Activated CD4-positive, alpha-beta memory T cell treated with anti-CD3 and anti-CD28 coated beads, Interleukin-2, amount 10 ng/mL, durations not matched to agents 7 days and 5 days (primary cell): ENCODE results near the gene TOMM20. TPM values are rescaled to one million over a fixed set of nuclear protein-coding genes. Genes with fewer than 3 reads are reported as not detected.

Source experiments
- CTCF ChIA-PET: fragments of 350-600 bp; sonication (Branson Sonifier 250); formaldehyde crosslinking; loops from one replicate; lab custom pipeline; 2021; ENCODE audit warnings: antibody characterized with exemption, inconsistent platforms; lab: Charles Lee
- POLR2A ChIA-PET: fragments of 350-600 bp; sonication (Branson Sonifier 250); formaldehyde crosslinking; loops from one replicate; lab custom pipeline; 2021; ENCODE audit warnings: antibody characterized with exemption; lab: Charles Lee
- DNase-seq: peaks from one replicate; pipeline ENCODE4 v3.0.0-alpha.2; 2020
- H3K27ac Mint-ChIP-seq: one replicate; pipeline ENCODE4 v1.8.0; 2021; ENCODE audit warnings: mild to moderate bottlenecking, mixed read lengths
- H3K27me3 Mint-ChIP-seq: one replicate; pipeline ENCODE4 v1.8.0; 2021; ENCODE audit warnings: mixed read lengths
- H3K36me3 Mint-ChIP-seq: one replicate; pipeline ENCODE4 v1.8.0; 2021; ENCODE audit warnings: low read depth, mixed read lengths
- H3K4me1 Mint-ChIP-seq: one replicate; pipeline ENCODE4 v1.8.0; 2021; ENCODE audit warnings: mixed read lengths
- H3K4me3 Mint-ChIP-seq: one replicate; pipeline ENCODE4 v1.8.0; 2021; ENCODE audit warnings: mild to moderate bottlenecking, mixed read lengths
- H3K9me3 Mint-ChIP-seq: one replicate; pipeline ENCODE4 v1.8.0; 2021; ENCODE audit warnings: mixed read lengths
- total RNA-seq, 2 experiments: library from RNA; stranded (reverse); gene quantifications; one replicate each; pipeline ENCODE4 v1.2.3, GENCODE V29; 2021

TOMM20 gene
- total RNA-seq, 2 experiments from 2014 or later: 81.4 to 89.3 TPM

DNA sequence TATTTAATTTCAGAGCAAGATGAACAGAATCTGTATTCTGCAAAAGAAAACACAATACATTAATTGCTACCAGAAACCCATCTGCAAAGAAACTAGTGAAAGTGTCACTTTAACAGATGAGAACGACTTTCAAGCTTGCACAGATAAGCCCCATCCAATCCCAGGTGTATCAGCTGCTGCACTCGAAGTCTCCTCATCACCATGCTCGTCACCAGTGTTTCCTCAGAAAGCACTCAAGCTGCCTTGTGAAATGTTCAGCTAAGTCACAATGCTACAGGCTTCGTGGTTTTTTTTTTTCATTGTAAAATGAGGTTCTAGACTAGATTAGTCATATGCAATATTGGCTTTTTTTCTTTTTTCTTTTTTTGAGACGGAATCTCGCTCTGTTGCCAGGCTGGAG lies 3.3 kb upstream of the TOMM20 start:
- ChIA-PET CTCF (interaction anchor here (0.6 to 1.0 kb wide), 2 partner anchors 14 to 51 kb away, joined by 3 to 6 read pairs; no protein-coding TSS in a partner anchor), POLR2A (interaction anchor here (1.5 to 1.8 kb wide), 2 partner anchors 25 to 29 kb away, joined by 3 to 7 read pairs; partner anchors contain the start of gene RBM34)
- no peaks in the 10 kb centered on the region for H3K27me3 Mint-ChIP-seq
- H3K4me1 Mint-ChIP-seq: peaks cover 13% of the 10 kb centered on the region
- H3K27ac Mint-ChIP-seq: no peak overlapping the region
- no peak overlapping the region for H3K4me3 Mint-ChIP-seq
- DNase-seq: no peak
- peaks cover 47% of the 10 kb centered on the region for H3K36me3 Mint-ChIP-seq
- H3K9me3 Mint-ChIP-seq: no peaks in the 10 kb centered on the region

DNA sequence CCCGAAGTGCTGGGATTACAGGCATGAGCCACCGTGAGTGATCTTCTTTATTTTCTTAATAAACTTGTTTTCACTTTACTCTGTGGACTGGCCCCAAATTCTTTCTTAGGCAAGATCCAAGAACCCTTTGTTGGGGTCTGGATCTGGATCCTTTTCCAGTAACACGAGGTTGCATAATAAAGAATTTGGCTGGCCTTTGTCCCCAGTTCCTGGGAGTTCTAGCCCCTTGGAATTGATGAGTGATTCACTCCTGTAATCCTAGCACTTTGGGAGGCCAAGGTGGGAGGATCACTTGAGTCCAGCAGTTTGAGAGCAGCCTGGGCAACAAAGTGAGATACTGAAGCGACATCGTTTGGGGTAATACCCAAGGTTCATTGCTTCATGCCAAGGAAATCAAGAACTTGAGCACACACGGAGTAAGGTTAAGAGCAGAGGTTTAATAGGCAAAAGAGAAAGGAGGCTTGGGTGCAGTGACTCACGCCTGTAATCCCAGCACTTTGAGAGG lies 2.2 kb upstream of the TOMM20 start:
- Mint-ChIP-seq H3K27ac (no peak overlapping the region), H3K4me1 (peaks cover 24% of the 10 kb centered on the region), H3K9me3 (no peaks in the 10 kb centered on the region), H3K4me3 (no peak overlapping the region), H3K27me3 (no peaks in the 10 kb centered on the region), H3K36me3 (peaks cover 46% of the 10 kb centered on the region)
- ChIA-PET CTCF (no interaction called here), POLR2A (interaction anchor here (0.6 kb wide), 1 partner anchor 19 kb away, joined by 3 read pairs; no protein-coding TSS in a partner anchor)
- no peak for DNase-seq

DNA sequence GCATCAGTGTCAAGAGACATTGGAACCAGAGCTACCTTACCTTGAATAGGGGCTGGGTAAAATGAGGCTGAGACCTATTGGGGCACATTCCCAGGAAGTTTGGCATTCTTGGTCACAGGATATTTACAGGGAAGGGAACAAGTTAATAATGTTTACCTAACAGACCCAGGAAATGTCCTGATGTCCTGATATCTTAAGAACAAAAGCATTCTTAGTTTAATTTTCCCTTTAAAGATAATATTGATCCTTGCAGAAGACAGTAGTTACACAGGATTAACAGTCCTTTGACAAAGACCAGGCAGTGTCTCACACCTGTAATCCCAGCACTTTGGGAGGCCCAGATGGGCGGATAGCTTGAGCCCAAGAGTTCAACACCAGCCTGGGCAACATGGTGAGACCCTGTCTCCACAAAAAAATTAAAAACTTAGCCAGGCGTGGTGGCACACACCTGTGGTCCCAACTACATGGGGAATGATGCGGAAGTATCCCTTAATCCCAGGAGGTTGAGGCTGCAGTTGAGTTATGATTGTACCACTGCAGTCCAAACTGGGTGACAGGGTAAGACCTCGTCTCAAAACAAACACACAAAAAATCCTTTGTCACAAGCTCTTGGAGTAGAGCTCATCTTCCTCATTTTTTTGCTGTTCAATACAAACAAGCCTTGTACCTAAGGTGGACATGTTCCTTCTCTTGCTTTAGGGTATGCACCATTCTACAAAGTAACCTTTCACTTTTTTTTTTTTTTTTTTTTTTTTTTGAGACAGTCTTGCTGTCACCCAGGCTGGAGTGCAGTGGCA lies 1.3 kb upstream of the TOMM20 start:
- peak overlapping the region; percentile 57 for H3K27ac Mint-ChIP-seq
- no peak for DNase-seq
- ChIA-PET CTCF (interaction anchor here (0.7 to 1.2 kb wide), 3 partner anchors 25 to 1373 kb away, joined by 3 to 6 read pairs (median 3); no protein-coding TSS in a partner anchor), POLR2A (interaction anchor here (0.6 to 4.2 kb wide), 5 partner anchors 7 to 642 kb away, joined by 3 to 42 read pairs (median 4); partner anchors contain the start of gene IRF2BP2)
- no peak overlapping the region for H3K4me3 Mint-ChIP-seq
- peaks cover 39% of the 10 kb centered on the region for H3K36me3 Mint-ChIP-seq
- no peaks in the 10 kb centered on the region for H3K27me3 Mint-ChIP-seq
- no peaks in the 10 kb centered on the region for H3K9me3 Mint-ChIP-seq
- H3K4me1 Mint-ChIP-seq: peaks cover 31% of the 10 kb centered on the region

DNA sequence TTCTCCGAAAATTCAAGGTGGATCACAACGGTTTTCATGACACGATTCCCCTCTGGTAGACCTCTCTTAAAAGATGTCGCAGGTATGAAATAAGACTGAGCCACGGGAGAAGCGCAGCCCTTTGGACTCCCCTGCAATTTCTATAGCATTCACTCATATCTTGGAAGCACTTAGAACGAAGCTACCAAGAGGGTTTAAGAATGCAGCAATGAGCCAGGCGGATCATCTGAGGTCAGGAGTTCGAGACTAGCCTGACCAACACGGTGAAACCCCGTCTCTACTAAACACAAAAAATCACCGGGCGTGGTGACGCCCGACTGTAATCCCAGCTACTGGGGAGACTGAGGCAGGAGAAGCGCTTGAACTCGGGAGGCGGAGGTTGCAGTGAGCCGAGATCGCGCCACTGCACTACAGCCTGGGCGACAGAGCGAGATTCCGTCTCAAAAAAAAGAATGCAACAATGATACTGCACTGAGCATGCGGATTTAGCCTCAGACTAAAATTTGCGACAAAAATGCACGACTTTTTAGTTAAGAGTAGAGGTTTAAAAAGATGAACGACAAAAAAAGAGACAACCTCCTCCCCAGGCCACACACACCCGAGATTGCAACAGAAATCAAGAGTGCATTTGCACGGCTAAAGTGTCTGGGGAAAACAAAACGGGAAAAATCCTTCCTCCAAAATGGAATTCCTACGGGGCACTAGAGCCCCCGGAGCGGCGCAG lies 743 bp downstream of the TOMM20 start:
- H3K27ac Mint-ChIP-seq: peak overlapping the region; percentile 92
- no peaks in the 10 kb centered on the region for H3K9me3 Mint-ChIP-seq
- DNase-seq: no peak
- peak overlapping the region; percentile 98 for H3K4me3 Mint-ChIP-seq
- peaks cover 42% of the 10 kb centered on the region for H3K36me3 Mint-ChIP-seq
- no peaks in the 10 kb centered on the region for H3K27me3 Mint-ChIP-seq
- POLR2A ChIA-PET: interaction anchor here (1.1 to 4.2 kb wide), 13 partner anchors 9 to 740 kb away, joined by 3 to 42 read pairs (median 4); partner anchors contain the start of genes IRF2BP2 and RBM34
- CTCF ChIA-PET: interaction anchor here (0.9 to 2.2 kb wide), 5 partner anchors 21 to 377 kb away, joined by 3 to 8 read pairs (median 5); partner anchors contain the start of genes B3GALNT2 and RBM34
- H3K4me1 Mint-ChIP-seq: peaks cover 47% of the 10 kb centered on the region

DNA sequence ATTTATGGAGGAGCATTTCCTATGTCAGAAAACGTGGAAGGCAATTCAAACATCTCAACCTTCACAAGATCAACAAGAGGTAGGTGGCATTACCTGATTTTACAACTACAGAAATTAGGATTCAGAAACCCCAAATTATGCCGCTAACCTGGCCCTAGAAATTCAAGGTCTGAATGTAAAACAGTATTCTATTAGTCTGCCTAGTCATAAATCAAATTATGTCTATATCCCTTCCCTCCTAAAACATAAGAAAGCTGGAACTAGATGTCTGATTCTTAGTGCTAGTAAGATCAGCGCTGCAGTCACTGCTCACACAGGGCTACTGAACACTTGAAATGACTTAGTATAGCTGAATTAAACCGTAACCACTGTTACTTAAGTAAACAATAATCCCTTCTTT lies 1.4 kb downstream of the TOMM20 start:
- H3K36me3 Mint-ChIP-seq: peaks cover 45% of the 10 kb centered on the region
- H3K4me3 Mint-ChIP-seq: peak overlapping the region; percentile 98
- H3K27ac Mint-ChIP-seq: peak overlapping the region; percentile 92
- ChIA-PET CTCF (interaction anchor here (0.9 to 2.2 kb wide), 5 partner anchors 21 to 377 kb away, joined by 3 to 8 read pairs (median 5); partner anchors contain the start of genes B3GALNT2 and RBM34), POLR2A (interaction anchor here (1.1 to 4.2 kb wide), 10 partner anchors 10 to 740 kb away, joined by 3 to 42 read pairs (median 4); partner anchors contain the start of gene RBM34)
- peaks cover 53% of the 10 kb centered on the region for H3K4me1 Mint-ChIP-seq
- no peak for DNase-seq
- H3K9me3 Mint-ChIP-seq: no peaks in the 10 kb centered on the region
- no peaks in the 10 kb centered on the region for H3K27me3 Mint-ChIP-seq

DNA sequence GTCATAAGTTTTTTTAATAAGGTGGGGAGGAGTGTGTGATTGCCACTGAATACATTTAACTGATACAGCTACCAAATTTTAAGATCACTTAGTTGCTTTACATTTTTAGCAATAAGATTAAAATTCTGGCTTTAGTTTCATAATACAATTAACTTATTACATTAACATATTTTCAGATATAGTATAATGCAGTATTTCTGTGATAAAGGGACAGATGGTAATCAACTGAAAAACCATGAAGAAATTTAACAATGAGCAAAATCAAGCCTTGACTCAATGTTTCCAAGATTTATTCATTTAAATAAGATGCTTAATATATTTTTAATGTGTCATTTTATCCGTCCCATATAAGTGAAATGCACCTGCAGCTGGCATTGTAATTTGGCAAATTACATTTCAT lies 4.0 kb downstream of the TOMM20 start:
- peaks cover 50% of the 10 kb centered on the region for H3K36me3 Mint-ChIP-seq
- no peak overlapping the region for H3K4me3 Mint-ChIP-seq
- H3K4me1 Mint-ChIP-seq: peaks cover 54% of the 10 kb centered on the region
- ChIA-PET CTCF (interaction anchor here (0.7 to 1.0 kb wide), 3 partner anchors 18 to 528 kb away, joined by 3 to 5 read pairs (median 3); no protein-coding TSS in a partner anchor), POLR2A (interaction anchor here (1.0 kb wide), 1 partner anchor 15 kb away, joined by 3 read pairs; no protein-coding TSS in a partner anchor)
- no peaks in the 10 kb centered on the region for H3K27me3 Mint-ChIP-seq
- no peak for DNase-seq
- peak overlapping the region; percentile 62 for H3K27ac Mint-ChIP-seq
- H3K9me3 Mint-ChIP-seq: no peaks in the 10 kb centered on the region

DNA sequence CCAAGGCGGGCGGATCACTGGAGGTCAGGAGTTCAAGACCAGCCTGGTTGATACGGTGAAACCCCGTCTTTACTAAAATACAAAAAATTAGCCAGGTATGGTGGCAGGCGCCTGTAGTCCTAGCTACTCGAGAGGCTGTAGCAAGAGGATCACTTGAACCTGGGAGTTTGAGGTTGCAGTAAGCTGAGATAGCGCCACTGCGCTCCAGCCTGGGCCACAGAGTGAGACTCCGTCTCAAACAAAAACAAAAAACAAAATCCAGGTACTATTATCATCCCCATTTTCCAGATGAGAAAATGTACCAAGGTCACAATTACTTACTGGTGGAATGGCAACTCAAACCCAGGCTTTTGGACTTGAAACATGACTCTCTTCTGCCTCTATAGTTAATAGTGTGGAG lies 4.5 kb downstream of the TOMM20 start:
- ChIA-PET POLR2A (interaction anchor here (1.0 kb wide), 1 partner anchor 15 kb away, joined by 3 read pairs; no protein-coding TSS in a partner anchor), CTCF (interaction anchor here (0.7 to 0.9 kb wide), 2 partner anchors 19 to 528 kb away, joined by 3 to 5 read pairs; no protein-coding TSS in a partner anchor)
- Mint-ChIP-seq H3K36me3 (peaks cover 56% of the 10 kb centered on the region), H3K27me3 (no peaks in the 10 kb centered on the region), H3K27ac (peak overlapping the region; percentile 62), H3K4me3 (no peak overlapping the region), H3K9me3 (no peaks in the 10 kb centered on the region), H3K4me1 (peaks cover 51% of the 10 kb centered on the region)
- DNase-seq: no peak

DNA sequence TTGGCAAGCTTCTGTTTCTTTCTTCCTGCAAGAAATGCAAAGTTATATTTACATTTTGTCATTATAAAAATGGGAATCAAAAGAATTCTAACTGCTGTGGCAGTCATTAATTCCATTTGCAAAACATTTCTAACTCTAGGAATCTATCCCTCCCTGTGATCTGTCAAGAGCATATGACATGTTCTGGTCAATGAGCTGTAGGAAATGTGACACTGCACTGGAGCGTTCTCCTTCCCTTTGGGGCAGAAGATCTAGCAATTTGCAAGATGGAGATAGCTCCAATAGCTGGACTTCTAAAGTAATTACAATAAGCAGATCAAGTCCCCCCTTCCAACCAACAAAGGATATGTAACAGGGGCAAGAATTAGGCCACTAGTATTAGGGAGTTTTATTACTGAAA lies 6.3 kb downstream of the TOMM20 start:
- ChIA-PET CTCF (interaction anchor here (1.0 to 1.4 kb wide), 4 partner anchors 14 to 382 kb away, joined by 3 to 8 read pairs (median 4); partner anchors contain the start of gene B3GALNT2), POLR2A (interaction anchor here (1.4 to 1.8 kb wide), 3 partner anchors 10 to 38 kb away, joined by 3 to 8 read pairs (median 6); partner anchors contain the start of gene RBM34)
- no peak overlapping the region for H3K27ac Mint-ChIP-seq
- no peak overlapping the region for H3K4me3 Mint-ChIP-seq
- H3K36me3 Mint-ChIP-seq: peaks cover 66% of the 10 kb centered on the region
- no peaks in the 10 kb centered on the region for H3K9me3 Mint-ChIP-seq
- peaks cover 47% of the 10 kb centered on the region for H3K4me1 Mint-ChIP-seq
- H3K27me3 Mint-ChIP-seq: no peaks in the 10 kb centered on the region
- DNase-seq: no peak

DNA sequence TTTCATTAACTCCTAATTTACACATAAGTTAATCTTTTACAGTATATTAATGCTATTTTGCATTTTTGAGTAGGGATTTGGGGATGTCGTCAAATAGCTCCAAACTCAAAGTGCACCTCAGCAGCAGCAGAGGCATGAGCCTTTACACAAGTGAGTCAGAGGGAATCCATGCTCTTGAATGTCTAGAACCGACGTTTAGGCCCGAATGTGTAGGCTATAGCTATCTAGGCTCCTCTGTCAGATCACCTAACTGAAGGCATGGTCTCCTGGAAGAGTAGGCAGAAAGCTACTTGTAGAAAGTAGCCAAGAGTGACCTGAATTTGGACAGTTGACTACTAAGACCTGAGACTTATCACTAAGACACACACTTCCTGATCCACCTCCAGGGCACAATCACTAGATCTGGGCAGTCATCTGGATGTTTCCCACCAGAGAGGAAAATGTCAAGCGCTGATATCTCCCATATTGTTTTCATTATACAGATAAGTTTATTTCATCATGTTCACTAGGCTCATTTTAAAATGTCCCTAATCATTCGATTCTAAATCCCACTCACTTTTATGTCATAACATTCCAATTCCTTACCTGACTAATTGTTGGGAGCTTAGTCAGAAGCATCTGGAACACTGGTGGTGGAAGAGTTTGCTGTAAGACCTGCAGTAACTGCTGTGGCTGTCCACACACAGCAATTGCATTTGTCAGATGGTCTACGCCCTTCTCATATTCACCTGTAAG lies 15.3 kb downstream of the TOMM20 start:
- no peak overlapping the region for H3K4me3 Mint-ChIP-seq
- no peaks in the 10 kb centered on the region for H3K27me3 Mint-ChIP-seq
- no peaks in the 10 kb centered on the region for H3K9me3 Mint-ChIP-seq
- peaks cover 9% of the 10 kb centered on the region for H3K4me1 Mint-ChIP-seq
- CTCF ChIA-PET: no interaction called here
- POLR2A ChIA-PET: no interaction called here
- DNase-seq: no peak
- no peak overlapping the region for H3K27ac Mint-ChIP-seq
- H3K36me3 Mint-ChIP-seq: peaks cover 78% of the 10 kb centered on the region

DNA sequence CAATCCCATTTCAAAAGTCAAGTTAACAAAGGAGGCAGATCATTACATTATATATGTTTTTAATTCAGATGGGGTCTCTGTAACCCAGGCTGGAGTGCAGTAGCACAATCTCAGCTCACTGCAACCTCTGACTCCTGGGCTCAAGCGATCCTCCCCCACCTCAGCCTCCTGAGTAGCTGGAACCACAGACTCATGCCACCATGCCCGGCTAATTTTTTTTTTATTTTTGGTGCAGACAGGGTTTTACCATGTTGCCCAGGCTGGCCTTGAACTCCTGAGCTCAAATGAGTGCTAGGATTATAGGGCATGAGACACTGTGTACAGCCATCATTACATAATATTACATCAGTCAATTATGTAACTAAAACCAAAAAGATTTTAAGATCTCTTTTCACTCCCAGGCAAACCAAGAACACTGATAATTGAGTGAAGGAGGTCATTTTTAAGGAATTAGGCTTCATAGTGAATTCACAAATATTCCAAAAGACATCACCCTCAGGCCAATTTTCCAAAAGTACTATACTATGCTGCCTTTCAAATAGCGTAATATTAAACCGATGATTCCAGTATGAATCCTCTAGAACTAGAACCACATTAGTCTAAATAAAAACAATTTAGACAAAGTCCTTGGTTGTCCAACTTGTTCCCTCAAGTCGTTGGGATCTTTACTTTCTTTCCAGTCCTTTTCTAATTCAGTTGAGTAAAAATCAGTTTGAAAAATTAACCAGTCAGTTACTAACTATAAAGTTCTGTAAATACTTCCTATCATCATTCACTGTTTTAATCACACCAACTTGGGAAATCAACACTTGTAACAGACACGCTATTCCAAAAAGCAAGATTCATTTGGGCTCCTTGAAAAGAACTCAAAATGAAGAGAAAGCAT lies 16.1 kb downstream of the TOMM20 start:
- Mint-ChIP-seq H3K9me3 (no peaks in the 10 kb centered on the region), H3K4me3 (no peak overlapping the region), H3K27me3 (no peaks in the 10 kb centered on the region), H3K36me3 (peaks cover 78% of the 10 kb centered on the region), H3K27ac (no peak overlapping the region), H3K4me1 (peaks cover 9% of the 10 kb centered on the region)
- no peak for DNase-seq
- ChIA-PET POLR2A (interaction anchor here (0.6 kb wide), 1 partner anchor 18 kb away, joined by 3 read pairs; no protein-coding TSS in a partner anchor), CTCF (no interaction called here)

DNA sequence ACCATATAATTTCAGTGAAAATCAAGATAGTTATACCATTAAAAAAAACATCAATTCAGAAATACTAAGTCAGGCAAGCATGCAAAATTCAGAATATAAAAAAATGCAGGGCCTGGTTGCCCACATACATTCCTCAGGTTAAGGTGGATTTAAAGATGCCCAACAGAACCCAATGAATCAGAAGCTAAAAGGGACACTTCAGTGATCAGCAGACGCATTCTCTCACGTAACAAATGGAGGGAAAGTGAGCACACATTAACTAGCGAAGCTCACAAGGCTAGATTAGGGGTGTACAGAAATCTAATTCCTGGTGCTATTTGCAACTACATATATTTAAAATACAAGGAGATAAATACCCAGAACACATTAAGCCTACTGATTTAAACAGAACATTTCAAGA lies 17.5 kb downstream of the TOMM20 start:
- DNase-seq: no peak
- Mint-ChIP-seq H3K27ac (no peak overlapping the region), H3K27me3 (no peaks in the 10 kb centered on the region), H3K9me3 (no peaks in the 10 kb centered on the region), H3K4me3 (no peak overlapping the region), H3K4me1 (peaks cover 19% of the 10 kb centered on the region), H3K36me3 (peaks cover 79% of the 10 kb centered on the region)
- CTCF ChIA-PET: no interaction called here
- POLR2A ChIA-PET: no interaction called here
